Hepatocyte (in vitro differentiated cells): Measurements from ENCODE around the gene RIPK1. TPM values are rescaled to one million over a fixed set of nuclear protein-coding genes. Genes with fewer than 3 reads are reported as not detected.

Source experiments
- DNase-seq: peaks from one replicate; pipeline ENCODE4 v3.0.0-alpha.2; 2016; ENCODE audit warnings: low spot score
- H2AFZ ChIP-seq: fragments of 200-600 bp; sonication (generic); 2 replicates; pipeline ENCODE4 v1.6.0; 2016; ENCODE audit warnings: antibody characterized with exemption, mild to moderate bottlenecking
- H3K27ac ChIP-seq: fragments of 200-600 bp; sonication (generic); 2 replicates; pipeline ENCODE4 v1.5.1; 2016; ENCODE audit warnings: mild to moderate bottlenecking
- H3K27me3 ChIP-seq: fragments of 200-600 bp; sonication (generic); 2 replicates; pipeline ENCODE4 v1.6.1; 2016
- H3K36me3 ChIP-seq: fragments of 200-600 bp; sonication (generic); replicated peaks from 2 replicates; pipeline ENCODE4 v1.5.1; 2016; ENCODE audit warnings: low read depth; ENCODE audit not compliant: insufficient read depth
- H3K4me1 ChIP-seq: fragments of 200-600 bp; sonication (generic); 2 replicates; pipeline ENCODE4 v1.5.1; 2016; ENCODE audit warnings: mild to moderate bottlenecking, moderate library complexity; ENCODE audit not compliant: insufficient read depth
- H3K4me2 ChIP-seq: fragments of 200-600 bp; sonication (generic); 2 replicates; pipeline ENCODE4 v1.6.0; 2016
- H3K4me3 ChIP-seq: fragments of 200-600 bp; sonication (generic); 2 replicates; pipeline ENCODE4 v1.5.1; 2016; ENCODE audit warnings: mild to moderate bottlenecking
- H3K79me2 ChIP-seq: fragments of 200-600 bp; sonication (generic); 2 replicates; pipeline ENCODE4 v1.6.0; 2017; ENCODE audit warnings: mild to moderate bottlenecking
- H3K9me2 ChIP-seq: fragments of 200-600 bp; sonication (generic); replicated peaks from 2 replicates; pipeline ENCODE4 v1.6.0; 2017; ENCODE audit warnings: mild to moderate bottlenecking; ENCODE audit not compliant: insufficient read depth
- H3K9me3 ChIP-seq: fragments of 200-600 bp; sonication (generic); 2 replicates; pipeline ENCODE4 v1.5.1; 2016; ENCODE audit warnings: low read depth, mild to moderate bottlenecking
- H4K20me1 ChIP-seq: fragments of 200-600 bp; sonication (generic); 2 replicates; pipeline ENCODE4 v1.6.0; 2016; ENCODE audit warnings: mild to moderate bottlenecking; ENCODE audit not compliant: insufficient read depth, poor library complexity, severe bottlenecking
- EZH2 ChIP-seq: fragments of 200-600 bp; sonication (generic); IDR thresholded peaks from 2 replicates; pipeline ENCODE4 v1.6.1; 2016; ENCODE audit warnings: antibody characterized with exemption, mild to moderate bottlenecking, borderline replicate concordance
- EZH2phosphoT487 ChIP-seq: fragments of 200-600 bp; sonication (generic); IDR thresholded peaks from one replicate; pipeline ENCODE4 v1.6.1; 2018; ENCODE audit warnings: antibody characterized with exemption, mild to moderate bottlenecking, low read depth, moderate library complexity; ENCODE audit not compliant: unreplicated experiment, severe bottlenecking
- WGBS: methylation state at CpG from one replicate; pipeline ENCODE4 v1.1.6; 2016; ENCODE audit warnings: low lambda C conversion rate; ENCODE audit errors: missing lambda C conversion rate; 5-methylcytosine and 5-hydroxymethylcytosine counted together
- polyA plus RNA-seq: library from polyadenylated mRNA; unstranded; fragments of >200 nt; fragmentation: Nextera tagmentation; extraction: Ambion mirVana; gene quantifications from 2 replicates; pipeline ENCODE4 v1.2.1, GENCODE V29; 2016
- total RNA-seq: library from RNA; depleted of rRNA; stranded (reverse); fragments of >200 nt; gene quantifications from 2 replicates; pipeline ENCODE4 v1.2.3, GENCODE V29; 2014
- TF ChIP-seq, protein P1 (sequence below): fragments of 200-600 bp; sonication (generic); IDR thresholded peaks from 2 replicates; pipeline ENCODE4 v1.5.1; 2016; ENCODE audit warnings: antibody characterized with exemption, mild to moderate bottlenecking; ENCODE audit not compliant: poor library complexity

RIPK1 gene
- total and polyA plus RNA-seq, 2 experiments from 2014 or later: 14.6 to 16.2 TPM

GRCh38 chr6:3035397-3035796, 32.9 kb upstream of the RIPK1 start:
- H3K27ac ChIP-seq: no peak overlapping the region
- no peaks in the 10 kb centered on the region for H3K79me2 ChIP-seq
- WGBS: 82% methylated on average over 5 of the region's 5 CpGs
- no peaks in the 10 kb centered on the region for H3K9me2 ChIP-seq
- TF ChIP-seq EZH2: no peak
- TF ChIP-seq, protein P1, sequence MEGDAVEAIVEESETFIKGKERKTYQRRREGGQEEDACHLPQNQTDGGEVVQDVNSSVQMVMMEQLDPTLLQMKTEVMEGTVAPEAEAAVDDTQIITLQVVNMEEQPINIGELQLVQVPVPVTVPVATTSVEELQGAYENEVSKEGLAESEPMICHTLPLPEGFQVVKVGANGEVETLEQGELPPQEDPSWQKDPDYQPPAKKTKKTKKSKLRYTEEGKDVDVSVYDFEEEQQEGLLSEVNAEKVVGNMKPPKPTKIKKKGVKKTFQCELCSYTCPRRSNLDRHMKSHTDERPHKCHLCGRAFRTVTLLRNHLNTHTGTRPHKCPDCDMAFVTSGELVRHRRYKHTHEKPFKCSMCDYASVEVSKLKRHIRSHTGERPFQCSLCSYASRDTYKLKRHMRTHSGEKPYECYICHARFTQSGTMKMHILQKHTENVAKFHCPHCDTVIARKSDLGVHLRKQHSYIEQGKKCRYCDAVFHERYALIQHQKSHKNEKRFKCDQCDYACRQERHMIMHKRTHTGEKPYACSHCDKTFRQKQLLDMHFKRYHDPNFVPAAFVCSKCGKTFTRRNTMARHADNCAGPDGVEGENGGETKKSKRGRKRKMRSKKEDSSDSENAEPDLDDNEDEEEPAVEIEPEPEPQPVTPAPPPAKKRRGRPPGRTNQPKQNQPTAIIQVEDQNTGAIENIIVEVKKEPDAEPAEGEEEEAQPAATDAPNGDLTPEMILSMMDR: no peak
- TF ChIP-seq EZH2phosphoT487: no peak
- H4K20me1 ChIP-seq: no peaks in the 10 kb centered on the region
- no peaks in the 10 kb centered on the region for H3K9me3 ChIP-seq
- H3K36me3 ChIP-seq: no peaks in the 10 kb centered on the region
- H3K27me3 ChIP-seq: no peaks in the 10 kb centered on the region
- no peak overlapping the region for H3K4me2 ChIP-seq
- DNase-seq: no peak
- no peak overlapping the region for H2AFZ ChIP-seq
- no peak overlapping the region for H3K4me3 ChIP-seq
- no peaks in the 10 kb centered on the region for H3K4me1 ChIP-seq

- no peak overlapping the region for H3K4me2 ChIP-seq
- DNase-seq: no peak
These were observed 31.2 kb upstream of the RIPK1 start for GRCh38 chr6:3036861-3037637.

GRCh38 chr6:3037638-3038365, 30.5 kb upstream of the RIPK1 start:
- 73% methylated on average over 7 of the region's 7 CpGs for WGBS
- Histone ChIP-seq H2AFZ (no peak overlapping the region), H3K79me2 (no peaks in the 10 kb centered on the region), H4K20me1 (no peaks in the 10 kb centered on the region), H3K36me3 (no peaks in the 10 kb centered on the region), H3K27ac (no peak overlapping the region), H3K4me3 (no peak overlapping the region), H3K9me3 (no peaks in the 10 kb centered on the region), H3K4me1 (no peaks in the 10 kb centered on the region), H3K9me2 (no peaks in the 10 kb centered on the region), H3K4me2 (no peak overlapping the region), H3K27me3 (no peaks in the 10 kb centered on the region)
- DNase-seq: no peak
- TF ChIP-seq EZH2phosphoT487: no peak
- TF ChIP-seq EZH2: no peak
- TF ChIP-seq, protein P1: no peak

More at GRCh38 chr6:3036861-3037637, 31.2 kb upstream of the RIPK1 start:
- Histone ChIP-seq H3K4me3 (no peak overlapping the region), H3K79me2 (no peaks in the 10 kb centered on the region), H3K36me3 (no peaks in the 10 kb centered on the region), H4K20me1 (no peaks in the 10 kb centered on the region), H2AFZ (no peak overlapping the region), H3K27ac (no peak overlapping the region), H3K27me3 (no peaks in the 10 kb centered on the region), H3K4me1 (no peaks in the 10 kb centered on the region), H3K9me2 (no peaks in the 10 kb centered on the region), H3K9me3 (no peaks in the 10 kb centered on the region)
- WGBS: 79% methylated on average over 19 of the region's 19 CpGs
- TF ChIP-seq EZH2 (no peak), EZH2phosphoT487 (no peak)
- TF ChIP-seq, protein P1: no peak
